IMR-90 (cell line): Measurements from ENCODE around the gene TSKU.

Experiments used
- BHLHE40 ChIP-seq: fragments of 150-350 bp; IDR thresholded peaks from 2 replicates; pipeline ENCODE4 v1.6.1; 2016; ENCODE audit warnings: mild to moderate bottlenecking, low read depth, low read length
- MAZ ChIP-seq: IDR thresholded peaks from 2 replicates; pipeline ENCODE4 v1.6.1; 2012; ENCODE audit warnings: low read depth, mild to moderate bottlenecking, low read length, improper control_type of control experiment, moderate library complexity, borderline replicate concordance
- POLR2A ChIP-seq: IDR thresholded peaks from 2 replicates; pipeline ENCODE4 v1.6.1; 2012; ENCODE audit warnings: mild to moderate bottlenecking, low read depth, low read length
- TF ChIP-seq, protein P1 (sequence below): conservative IDR thresholded peaks from 2 replicates; pipeline ENCODE4 v1.5.1; 2012; ENCODE audit warnings: mild to moderate bottlenecking, low read depth, low read length, improper control_type of control experiment

DNA sequence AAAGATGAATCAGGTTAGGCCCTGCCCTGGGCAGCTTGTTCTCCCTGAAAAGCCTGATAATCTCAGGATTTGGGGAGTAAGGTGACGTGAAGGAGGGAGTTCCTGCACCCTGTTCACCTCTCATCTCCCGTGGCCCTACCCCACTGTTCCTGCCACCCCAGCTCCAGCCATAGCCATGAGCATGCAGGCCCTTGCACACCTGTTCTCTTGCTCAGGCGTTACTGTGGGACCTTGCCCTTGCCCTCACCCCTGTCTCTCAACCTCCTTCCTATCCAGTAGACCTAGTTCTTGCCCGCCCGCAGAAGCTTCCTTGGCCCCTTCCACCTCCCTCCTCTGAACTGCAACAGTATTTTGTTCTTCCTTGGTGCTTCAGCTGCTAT lies 15.0 kb downstream of the TSKU start:
- TF ChIP-seq, protein P1, sequence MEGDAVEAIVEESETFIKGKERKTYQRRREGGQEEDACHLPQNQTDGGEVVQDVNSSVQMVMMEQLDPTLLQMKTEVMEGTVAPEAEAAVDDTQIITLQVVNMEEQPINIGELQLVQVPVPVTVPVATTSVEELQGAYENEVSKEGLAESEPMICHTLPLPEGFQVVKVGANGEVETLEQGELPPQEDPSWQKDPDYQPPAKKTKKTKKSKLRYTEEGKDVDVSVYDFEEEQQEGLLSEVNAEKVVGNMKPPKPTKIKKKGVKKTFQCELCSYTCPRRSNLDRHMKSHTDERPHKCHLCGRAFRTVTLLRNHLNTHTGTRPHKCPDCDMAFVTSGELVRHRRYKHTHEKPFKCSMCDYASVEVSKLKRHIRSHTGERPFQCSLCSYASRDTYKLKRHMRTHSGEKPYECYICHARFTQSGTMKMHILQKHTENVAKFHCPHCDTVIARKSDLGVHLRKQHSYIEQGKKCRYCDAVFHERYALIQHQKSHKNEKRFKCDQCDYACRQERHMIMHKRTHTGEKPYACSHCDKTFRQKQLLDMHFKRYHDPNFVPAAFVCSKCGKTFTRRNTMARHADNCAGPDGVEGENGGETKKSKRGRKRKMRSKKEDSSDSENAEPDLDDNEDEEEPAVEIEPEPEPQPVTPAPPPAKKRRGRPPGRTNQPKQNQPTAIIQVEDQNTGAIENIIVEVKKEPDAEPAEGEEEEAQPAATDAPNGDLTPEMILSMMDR, result no peak
- TF ChIP-seq MAZ (no peak), BHLHE40 (no peak), POLR2A (no peak)
